Right forelimb (tissue), 1 donor: ENCODE results near the gene PHF21A.

Experiments
- DNase-seq: peaks from one replicate; pipeline ENCODE4 v3.0.0-alpha.2; 2018

PHF21A gene

DNA sequence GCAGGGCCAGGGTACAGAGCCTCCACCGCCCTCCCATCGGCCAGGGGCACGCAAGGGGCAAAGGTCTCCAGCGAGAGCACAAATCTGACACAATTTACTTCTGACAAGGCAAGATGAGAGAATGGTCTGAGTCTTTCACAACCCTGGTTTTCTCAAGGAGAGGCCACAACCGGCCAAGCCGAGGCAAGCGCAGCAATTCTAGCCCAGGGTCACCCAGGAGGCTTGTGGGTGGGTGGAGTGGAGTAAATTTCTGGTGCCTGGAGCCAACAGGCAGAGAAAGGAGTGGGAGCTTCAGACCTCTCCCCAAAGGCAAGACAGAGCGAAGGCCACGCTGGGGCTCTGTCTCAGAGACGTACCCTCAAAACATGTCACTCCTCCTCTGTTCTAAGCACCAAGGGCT is 189.5 kb downstream of the PHF21A start:
- DNase-seq = no peak

DNA sequence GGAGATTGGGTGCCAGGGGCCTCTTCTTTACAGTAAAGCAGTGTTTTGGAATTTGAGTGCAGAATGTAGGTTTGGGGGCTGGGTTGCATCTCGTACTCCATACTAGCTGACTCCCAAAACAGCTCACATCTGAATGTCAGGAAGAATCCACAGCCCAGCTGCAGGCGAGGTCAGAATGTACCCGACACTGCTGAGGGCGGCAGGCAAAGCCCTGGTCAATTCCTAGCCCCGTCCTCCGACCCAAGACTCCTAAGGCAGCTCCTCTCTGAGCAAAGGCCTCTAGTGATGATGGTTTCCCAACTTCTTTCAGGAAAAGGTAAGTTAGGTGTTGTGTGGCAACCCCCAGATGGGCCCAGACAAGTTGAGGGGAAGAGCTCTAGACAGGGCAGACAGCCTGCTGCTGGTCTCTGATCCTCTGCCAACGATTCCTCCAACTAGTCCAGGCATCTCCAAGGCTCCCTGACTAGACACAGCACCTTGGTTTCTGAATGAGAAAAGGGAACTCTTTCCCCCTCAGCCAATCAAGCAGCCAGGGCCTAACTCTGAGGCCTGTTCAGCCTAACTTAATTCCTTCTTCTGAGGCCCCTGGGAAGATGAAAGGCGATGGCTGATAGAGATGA is 190.2 kb downstream of the PHF21A start:
- DNase-seq = no peak

DNA sequence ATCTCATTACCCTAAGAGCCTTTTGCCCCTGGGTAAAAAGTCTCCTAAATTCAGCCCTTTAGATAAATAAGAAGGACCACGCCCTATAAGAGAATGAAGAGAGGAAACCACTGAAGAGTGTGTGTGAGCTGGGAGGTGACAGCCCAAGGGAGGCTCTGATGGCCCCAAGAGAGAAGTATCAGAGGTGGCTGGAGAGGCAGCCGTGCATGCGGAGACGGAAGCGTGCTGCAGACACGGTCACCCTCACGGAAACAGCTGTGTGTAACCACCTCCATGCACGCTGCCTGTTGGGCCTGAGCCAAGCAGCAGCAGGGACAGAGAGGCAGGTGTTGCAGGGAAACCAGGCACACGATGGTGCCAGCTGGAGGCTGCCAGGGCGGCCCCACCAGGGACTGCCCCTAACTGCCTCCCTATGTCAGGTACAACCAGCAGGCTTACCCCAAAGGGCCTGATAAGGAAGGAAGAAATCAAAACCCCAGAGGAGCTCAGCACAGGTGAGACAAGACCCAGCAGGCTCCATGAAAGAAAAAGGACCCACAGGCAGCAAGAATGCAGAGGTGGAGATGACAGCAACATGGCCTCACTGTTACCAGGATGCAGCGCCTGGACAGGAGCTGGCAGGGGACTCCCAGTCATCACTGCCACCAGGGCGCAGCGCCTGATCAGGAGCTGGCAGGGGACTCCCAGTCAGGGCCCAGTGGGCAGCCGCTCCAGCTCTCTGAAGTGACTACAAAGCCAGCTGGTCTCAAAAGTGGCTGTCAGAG is 191.0 kb downstream of the PHF21A start:
- no peak for DNase-seq

DNA sequence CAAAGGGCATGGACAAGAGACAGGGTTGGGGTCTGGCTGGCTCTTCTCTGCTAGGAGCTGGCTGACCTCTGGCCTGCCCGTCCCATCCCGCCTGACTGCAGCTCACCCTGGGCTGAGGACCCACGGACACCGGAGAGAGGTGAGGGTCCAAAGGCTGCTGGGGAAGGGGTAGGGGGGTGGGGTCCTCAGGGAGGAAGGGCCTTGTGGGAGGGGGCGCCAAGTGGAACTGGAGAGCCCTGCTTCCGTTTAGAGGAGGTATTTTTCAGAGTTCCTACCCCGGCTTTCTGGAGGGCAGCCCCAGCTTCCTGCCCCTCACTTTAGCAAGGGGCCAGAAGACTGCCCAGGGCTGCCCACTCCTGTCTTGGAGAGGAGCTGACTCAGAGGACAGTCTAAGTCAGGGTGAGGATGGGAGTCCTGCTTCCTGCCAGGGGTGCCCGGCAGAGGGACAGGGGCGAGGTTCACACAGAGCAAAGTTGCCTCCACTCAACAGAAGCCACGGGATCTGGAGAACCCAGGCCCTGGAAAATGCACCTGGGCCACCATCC is 191.7 kb downstream of the PHF21A start:
- no peak for DNase-seq

DNA sequence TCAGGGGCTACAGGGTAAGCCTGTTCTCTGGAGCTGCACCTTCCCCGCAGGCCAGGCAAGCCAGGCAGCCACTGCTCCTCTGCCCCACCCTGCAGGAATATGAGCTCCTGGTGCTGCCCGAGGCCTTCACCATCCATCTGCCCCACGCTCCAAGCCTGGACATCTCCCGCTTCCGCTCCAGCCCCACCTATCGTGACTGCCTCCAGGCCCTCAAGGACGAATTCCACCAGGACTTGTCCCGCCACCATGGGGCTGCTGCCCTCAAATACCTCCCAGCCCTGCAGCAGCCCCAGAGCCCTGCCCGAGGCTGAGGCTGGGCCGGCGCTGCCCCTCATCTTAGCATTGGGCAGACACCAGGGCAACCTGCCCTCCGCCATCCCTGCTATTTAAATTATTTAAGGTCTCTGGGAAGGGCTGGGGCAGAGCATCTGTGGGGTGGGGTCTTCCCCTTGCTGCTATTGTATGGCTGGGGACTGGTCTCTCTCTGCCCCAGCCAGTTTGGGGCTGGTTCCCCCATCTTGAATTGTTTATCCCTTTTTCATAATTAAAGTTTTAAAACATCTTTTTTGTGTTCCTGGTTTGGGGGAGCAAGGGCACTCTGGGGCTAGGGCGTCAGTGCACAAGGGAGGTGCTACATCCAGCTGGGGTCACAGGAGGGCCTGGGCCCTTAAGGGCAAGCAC is 192.6 kb downstream of the PHF21A start:
- DNase-seq = no peak

DNA sequence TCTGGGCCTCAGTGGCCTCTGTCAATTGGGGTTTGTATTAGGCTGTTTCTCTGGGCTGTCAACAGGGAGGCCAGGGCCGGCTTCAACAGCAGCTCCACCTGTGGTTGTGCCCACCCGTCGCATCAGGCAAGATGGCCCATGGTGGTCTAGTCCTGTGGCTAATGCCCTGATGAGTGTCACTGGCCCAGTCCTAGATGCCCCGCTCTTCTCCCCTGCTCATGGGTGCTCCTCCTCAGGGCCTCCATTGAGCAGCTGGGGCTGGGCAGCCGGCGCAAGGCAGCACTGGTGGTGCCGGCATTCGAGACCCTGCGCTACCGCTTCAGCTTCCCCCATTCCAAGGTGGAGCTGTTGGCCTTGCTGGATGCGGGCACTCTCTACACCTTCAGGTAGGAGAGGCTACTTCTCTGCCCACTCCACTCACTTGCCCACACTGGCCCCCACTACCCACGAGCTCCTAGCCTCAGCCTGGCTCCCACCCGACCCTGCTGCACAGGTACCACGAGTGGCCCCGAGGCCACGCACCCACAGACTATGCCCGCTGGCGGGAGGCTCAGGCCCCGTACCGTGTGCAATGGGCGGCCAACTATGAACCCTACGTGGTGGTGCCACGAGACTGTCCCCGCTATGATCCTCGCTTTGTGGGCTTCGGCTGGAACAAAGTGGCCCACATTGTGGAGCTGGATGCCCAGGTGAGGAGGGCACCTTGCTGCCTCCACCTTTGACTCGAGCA is 193.4 kb downstream of the PHF21A start:
- DNase-seq = no peak

DNA sequence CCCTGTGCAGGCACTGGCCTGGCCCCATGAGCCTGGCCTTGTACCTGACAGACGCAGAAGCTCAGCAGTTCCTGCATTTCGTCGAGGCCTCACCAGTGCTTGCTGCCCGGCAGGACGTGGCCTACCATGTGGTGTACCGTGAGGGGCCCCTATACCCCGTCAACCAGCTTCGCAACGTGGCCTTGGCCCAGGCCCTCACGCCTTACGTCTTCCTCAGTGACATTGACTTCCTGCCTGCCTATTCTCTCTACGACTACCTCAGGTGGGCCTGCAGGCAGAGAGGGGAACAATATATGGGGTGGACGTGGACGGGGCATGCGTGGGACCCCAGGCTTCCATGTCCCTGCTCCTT is 193.9 kb downstream of the PHF21A start:
- DNase-seq = no peak

DNA sequence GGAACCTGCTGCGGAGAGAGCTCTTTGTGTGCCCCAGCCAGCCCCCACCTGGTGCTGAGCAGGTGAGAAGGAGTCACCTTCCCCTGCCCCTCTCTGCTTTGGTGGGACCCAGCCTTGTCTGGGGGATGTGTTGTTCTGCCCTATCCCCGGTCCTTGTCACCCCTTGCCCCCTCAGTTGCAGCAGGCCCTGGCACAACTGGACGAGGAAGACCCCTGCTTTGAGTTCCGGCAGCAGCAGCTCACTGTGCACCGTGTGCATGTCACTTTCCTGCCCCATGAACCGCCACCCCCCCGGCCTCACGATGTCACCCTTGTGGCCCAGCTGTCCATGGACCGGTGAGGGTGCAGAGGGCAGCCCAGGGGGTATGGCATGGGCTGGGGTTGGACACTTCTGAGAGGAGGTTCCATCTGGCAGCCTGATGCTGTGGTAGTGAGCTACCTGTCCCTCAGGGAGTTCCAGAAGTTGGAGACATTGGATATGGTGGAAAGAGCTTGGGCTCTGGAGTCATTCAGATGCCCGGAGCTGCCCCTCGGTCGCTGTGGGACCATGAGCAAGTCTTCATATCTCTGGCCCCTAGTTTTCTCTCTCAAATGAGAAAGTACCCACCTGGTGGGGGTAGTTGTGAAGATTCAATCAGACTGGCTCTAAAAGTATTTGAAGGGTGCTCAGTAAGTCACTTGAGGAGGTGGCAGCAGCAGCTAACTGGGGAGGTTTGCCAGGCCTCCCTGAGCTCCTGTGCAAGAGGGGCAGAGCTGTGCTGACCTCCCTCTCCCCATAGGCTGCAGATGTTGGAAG is 194.5 kb downstream of the PHF21A start:
- no peak for DNase-seq

DNA sequence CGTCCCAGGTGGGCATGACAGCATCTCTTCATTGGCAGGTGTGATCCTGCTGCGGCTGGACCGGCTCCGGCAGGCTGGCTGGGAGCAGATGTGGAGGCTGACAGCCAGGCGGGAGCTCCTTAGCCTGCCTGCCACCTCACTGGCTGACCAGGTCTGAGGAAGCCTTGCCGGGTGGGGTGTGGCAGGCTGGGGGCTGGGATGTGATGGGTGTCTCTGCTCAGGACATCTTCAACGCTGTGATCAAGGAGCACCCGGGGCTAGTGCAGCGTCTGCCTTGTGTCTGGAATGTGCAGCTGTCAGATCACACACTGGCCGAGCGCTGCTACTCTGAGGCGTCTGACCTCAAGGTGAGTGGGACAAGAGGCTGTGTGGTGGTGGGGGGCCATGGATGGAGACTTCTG is 195.3 kb downstream of the PHF21A start:
- no peak for DNase-seq

DNA sequence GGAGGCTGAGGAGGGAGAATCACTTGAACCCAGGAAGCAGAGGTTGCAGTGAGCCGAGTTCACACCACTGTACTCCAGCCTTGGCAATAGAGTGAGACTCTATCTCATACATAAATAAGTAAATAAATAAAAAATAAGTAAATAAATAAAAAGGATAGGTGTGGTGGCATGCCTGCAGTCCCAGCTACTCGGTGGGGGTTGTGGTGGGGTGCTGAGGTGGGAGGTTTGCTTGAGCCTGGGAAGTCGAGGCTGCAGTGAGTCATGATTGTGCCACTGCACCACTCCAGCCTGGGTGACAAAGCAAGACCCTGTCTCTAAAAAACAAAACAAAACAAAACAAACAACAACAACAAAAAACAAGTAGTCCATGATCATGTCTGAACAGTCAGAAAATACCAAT is 195.7 kb downstream of the PHF21A start:
- no peak for DNase-seq

DNA sequence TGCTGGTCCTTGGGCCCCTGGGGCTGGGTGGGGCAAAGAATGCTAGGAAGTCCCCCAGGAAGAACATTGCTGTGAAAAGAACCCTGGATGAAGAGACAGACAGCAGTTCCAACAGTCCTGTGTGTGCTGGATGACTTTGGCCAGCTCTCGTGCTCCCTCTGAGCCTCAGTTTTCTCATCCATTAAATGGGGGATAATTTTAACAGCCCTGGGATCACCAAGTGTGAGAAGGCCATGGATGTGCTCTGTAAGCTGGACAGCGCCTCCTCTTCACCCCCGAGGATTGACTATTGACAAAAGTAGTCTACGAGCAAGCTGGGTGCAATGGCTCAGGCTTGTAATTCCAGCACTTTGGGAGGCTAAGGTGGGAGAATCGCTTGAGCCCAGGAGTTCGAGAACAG is 196.3 kb downstream of the PHF21A start:
- no peak for DNase-seq

DNA sequence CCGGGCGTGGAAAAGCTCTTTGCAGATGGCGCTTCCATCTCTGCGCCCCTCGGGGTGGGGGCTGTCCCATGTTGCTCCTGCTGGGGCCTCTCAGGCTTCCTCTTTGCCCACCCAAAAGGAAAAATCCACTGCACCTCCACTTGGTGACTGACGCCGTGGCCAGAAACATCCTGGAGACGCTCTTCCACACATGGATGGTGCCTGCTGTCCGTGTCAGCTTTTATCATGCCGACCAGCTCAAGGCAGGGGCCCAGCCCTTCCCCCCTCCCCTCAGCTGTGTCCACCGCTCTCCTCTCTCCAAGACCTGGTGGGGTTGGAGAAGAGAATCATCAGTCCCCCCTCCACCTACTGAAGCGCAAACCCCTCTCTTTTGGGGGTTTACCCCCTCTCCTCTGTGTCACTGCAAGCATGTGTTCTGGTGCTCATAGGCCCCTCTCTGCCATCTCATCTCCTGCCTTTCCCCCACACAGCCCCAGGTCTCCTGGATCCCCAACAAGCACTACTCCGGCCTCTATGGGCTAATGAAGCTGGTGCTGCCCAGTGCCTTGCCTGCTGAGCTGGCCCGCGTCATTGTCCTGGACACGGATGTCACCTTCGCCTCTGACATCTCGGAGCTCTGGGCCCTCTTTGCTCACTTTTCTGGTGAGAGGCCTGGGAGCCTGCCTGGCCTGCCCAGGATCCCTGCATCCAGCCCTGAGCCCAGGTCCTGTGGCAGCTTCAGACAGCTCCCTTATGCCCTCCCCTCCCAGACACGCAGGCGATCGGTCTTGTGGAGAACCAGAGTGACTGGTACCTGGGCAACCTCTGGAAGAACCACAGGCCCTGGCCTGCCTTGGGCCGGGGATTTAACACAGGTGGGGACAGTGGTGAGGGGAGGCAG is 197.0 kb downstream of the PHF21A start:
- peak; percentile 41 for DNase-seq

DNA sequence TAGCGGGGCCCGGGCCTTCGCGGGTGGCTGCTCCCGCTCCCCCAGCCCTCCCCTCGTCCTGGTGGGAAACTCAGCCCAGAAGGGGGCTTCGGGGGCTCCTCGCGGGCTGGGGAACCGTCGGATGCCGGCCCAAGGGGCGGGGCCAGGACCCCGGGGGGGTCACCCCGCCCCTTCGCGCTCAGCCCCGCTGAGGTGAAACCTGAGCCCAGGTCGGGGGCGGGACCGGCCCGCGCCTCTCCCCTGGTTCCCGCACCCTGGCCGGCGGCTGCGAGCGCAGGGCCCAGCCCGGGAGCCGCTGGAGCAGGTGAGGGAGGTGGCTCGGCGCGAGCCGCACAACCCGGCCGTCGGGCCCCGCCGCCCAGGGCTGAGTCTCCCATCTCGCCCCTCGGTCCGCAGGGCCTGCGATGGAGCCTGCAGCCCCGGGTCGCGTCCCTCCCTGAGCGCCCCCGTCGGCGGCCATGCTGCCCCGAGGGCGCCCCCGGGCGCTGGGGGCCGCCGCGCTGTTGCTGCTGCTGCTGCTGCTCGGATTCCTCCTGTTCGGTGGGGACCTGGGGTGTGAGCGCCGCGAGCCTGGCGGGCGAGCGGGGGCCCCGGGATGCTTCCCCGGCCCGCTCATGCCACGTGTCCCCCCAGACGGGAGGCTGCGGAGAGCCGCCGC is 198.7 kb downstream of the PHF21A start, which contains the start of gene LARGE2:
Gene LARGE2 (plus strand): TSS at position 232 of the 658 bp plus-strand sequence. CDS start 227 bp downstream, at position 459.
- DNase-seq = peak; percentile 42

DNA sequence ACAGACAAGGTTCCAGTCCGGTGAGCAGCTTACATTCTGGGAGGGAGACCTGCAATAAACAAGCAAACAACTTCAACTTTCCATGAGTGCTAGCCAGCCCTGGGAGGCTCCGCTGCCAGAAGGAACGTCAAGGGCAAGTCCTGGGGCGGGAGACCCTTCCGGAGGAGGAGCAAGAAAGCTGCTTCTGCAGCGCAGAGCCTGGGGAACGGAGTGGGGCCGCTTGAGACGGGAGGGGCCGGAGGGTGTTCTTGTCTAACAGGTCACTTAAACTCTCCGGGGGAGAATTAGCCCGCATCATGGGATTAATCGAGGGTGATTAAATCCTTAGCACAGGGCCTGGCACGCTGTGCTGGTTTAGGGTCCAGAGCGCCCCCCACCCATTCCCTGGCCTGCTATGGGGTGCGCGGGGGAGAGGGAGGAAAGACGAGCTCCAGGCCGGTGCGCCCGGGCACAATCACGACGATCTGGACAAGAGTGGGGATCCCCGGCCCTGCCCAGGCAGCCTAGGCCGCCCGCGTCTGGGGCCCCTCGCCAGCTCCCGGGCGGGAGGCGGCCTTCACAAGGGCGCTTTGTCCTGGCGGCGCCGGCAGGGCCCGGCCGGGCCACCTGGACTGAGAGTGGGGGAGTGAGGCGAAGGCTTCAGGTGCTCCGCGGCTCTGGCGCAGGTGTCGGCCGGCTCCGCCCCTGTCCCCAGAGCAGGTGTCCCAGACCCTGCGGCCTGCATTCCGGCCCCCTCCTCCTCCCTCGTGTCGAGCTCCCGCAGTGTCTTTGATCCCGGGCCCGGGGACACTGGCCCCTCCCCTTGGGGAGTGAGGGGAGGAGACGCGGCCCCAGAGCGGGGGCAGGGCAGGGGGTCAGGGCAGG is 199.5 kb downstream of the PHF21A start:
- peak; percentile 53 for DNase-seq

DNA sequence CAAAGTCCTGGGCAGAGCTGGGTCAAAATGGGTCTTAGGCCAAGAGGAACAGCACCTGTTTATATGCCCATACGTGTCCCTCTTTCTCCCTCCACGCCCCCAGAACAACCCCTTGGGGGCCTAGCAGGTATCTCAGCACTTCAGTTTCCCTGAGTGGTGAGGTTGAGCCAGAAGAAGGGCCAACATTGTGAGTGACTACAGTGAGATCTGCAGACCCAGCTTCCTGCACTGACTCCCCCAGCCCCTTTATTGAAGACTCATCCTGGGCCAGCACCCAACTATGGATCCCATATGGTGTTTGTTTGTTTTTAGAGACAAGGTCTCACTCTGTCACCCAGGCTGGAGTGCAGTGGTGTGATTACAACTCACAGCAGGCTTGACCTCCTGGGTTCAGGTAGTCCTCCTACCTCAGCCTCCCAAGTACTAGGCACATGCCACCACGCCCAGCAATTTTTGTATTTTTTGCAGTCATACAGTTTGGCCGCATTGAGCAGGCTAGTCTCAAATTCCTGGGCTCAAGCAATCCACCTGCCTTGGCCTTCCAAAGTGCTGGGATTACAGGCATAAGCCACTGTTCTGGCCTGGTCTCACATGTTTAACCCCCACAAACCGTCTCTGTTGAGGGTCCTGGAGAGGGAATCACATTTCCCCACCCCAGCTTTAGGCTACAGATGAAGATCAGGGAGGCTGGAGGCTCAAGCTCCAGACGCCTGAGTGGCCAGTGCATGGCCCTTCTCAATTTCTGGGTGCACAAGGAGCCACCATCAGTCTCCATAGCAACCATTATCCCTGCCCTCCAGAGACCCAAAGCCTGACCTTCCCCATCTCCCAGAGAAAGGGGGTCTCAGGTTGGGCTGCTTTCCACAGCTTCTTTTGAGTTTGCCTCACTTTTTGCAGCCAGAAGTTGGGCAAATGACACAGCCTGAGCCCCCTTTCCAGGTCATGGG is 200.4 kb downstream of the PHF21A start:
- DNase-seq = peak; percentile 34

DNA sequence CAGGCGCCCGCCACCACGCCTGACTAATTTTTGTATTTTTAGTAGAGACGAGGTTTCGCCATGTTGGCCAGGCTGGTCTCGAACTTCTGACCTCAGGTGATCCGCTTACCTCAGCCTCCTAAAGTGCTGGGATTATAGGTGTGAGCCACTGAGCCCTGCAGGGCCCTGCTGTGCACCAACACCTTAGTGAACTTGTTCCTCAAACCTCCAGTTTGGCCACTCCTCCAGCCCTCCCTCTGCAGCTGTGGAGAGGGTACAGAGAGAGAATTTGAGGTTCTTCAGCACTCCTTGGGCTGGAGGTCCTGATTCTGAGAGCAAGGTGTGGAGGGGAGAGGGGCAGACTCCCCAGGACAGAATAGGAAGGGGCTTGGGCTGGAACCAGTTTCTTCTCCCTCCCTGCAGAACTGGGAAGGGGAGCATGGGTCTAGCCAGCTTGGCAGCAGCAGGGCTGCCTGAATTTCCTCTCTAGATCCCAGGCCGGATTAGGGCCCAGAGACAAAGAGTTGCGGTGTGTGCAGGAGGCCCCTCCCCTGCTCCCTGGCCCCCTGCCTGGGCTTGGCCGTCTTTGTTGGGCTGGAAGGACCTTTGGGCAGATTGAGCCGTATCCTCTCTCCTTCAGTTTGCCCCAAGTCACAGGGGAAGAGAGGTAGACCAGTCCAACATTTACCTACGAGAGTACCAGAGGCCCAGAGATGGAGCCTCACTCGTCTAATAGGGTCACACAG is 201.3 kb downstream of the PHF21A start:
- peak; percentile 45 for DNase-seq

DNA sequence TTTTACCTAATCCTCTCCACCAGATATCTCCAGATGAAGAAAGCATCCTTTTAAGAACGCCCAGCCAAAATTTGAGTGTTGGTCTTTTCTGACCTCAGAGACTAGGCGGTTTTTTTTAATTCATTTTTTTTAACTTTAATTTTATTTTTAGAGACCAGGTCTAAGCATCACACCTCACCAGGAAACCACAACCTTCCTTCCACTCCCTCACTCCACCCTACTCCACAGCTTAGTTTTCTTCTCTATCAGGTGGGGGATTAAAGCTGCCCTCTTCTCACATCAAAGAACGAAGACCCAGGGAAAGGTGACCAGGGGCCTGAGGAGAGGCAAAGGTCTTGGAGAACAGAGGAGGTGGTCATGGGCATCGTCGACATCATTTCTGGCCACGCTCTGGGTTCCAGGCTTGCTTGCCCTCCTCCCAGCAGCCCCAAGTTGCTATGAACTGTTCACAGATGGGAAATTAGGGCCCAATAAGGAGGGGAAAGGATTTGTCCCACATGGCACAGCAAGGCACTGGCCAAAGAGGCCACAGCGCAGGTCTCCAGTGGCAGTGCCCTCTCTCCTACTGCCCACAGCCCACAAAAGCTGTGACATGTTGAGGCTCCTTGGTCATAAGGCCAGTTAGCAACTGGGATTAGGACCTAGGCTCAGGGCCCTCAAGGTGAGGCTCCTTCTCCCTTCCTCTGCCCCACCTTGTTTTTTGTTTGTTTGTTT is 202.1 kb downstream of the PHF21A start:
- DNase-seq = no peak
